Osteoblast (primary cell): ENCODE measurements around the gene WDFY1. TPM values are rescaled to one million over a fixed set of nuclear protein-coding genes. Genes with fewer than 3 reads are reported as not detected.

Source experiments
- DNase-seq: peaks from one replicate; pipeline ENCODE4 v3.0.0; 2011; ENCODE audit warnings: low spot score, mixed read lengths; ENCODE audit not compliant: insufficient read length; ENCODE audit errors: missing footprints
- H2AFZ ChIP-seq: 2 replicates; pipeline ENCODE4 v1.6.0; 2011; ENCODE audit warnings: mild to moderate bottlenecking, low read length
- H3K27ac ChIP-seq: 2 replicates; pipeline ENCODE4 v1.5.1; 2011; ENCODE audit warnings: mild to moderate bottlenecking, low read depth, low read length, moderate library complexity
- H3K27me3 ChIP-seq: 2 replicates; pipeline ENCODE4 v1.6.0; 2012; ENCODE audit warnings: mild to moderate bottlenecking, control low read depth, inconsistent platforms, low read length, moderate library complexity; ENCODE audit not compliant: insufficient read depth
- H3K36me3 ChIP-seq: 2 replicates; pipeline ENCODE4 v1.5.1; 2011; ENCODE audit warnings: mild to moderate bottlenecking, low read length, control low read depth, moderate library complexity; ENCODE audit not compliant: insufficient read depth
- H3K4me1 ChIP-seq: 2 replicates; pipeline ENCODE4 v1.5.1; 2011; ENCODE audit warnings: mild to moderate bottlenecking, low read length, control low read depth, moderate library complexity; ENCODE audit not compliant: insufficient read depth
- H3K4me2 ChIP-seq: 2 replicates; pipeline ENCODE4 v1.6.0; 2011; ENCODE audit warnings: mild to moderate bottlenecking, low read length; ENCODE audit not compliant: insufficient read depth
- H3K4me3 ChIP-seq: fragments of 200-600 bp; sonication (generic); 3 replicates; pipeline ENCODE4 v1.5.1; 2012; ENCODE audit warnings: mild to moderate bottlenecking, low read length, inconsistent platforms; ENCODE audit not compliant: insufficient read depth
- H3K79me2 ChIP-seq: 2 replicates; pipeline ENCODE4 v1.6.0; 2012; ENCODE audit warnings: mild to moderate bottlenecking, low read length, control low read depth, inconsistent platforms; ENCODE audit not compliant: insufficient read depth
- H3K9me3 ChIP-seq: 2 replicates; pipeline ENCODE4 v1.5.1; 2011; ENCODE audit warnings: low read depth, low read length, control low read depth
- H4K20me1 ChIP-seq: 2 replicates; pipeline ENCODE4 v1.6.0; 2012; ENCODE audit warnings: mild to moderate bottlenecking, low read length, control low read depth; ENCODE audit not compliant: insufficient read depth
- CTCF ChIP-seq: IDR thresholded peaks from 2 replicates; pipeline ENCODE4 v1.5.1; 2011; ENCODE audit warnings: mild to moderate bottlenecking, low read depth, low read length, moderate library complexity; ENCODE audit errors: extremely low read depth
- total RNA-seq: library from RNA; depleted of rRNA; stranded (reverse); fragments of >200 nt; gene quantifications from 2 replicates; pipeline ENCODE4 v1.2.3, GENCODE V29; 2012

WDFY1 gene
- total RNA-seq, 1 donor, result 74.6 TPM

GRCh38 chr2:223894968-223895367, 50.2 kb downstream of the WDFY1 start:
- Histone ChIP-seq H3K36me3 (peaks cover 55% of the 10 kb centered on the region), H3K27me3 (no peaks in the 10 kb centered on the region), H3K4me2 (no peak overlapping the region), H3K4me3 (no peak overlapping the region), H3K27ac (no peak overlapping the region), H4K20me1 (no peaks in the 10 kb centered on the region), H3K9me3 (no peaks in the 10 kb centered on the region), H3K79me2 (peaks cover 19% of the 10 kb centered on the region), H3K4me1 (peaks cover 6% of the 10 kb centered on the region), H2AFZ (no peak overlapping the region)
- TF ChIP-seq CTCF, result no peak
- DNase-seq, result no peak

- Histone ChIP-seq H2AFZ (no peak overlapping the region), H3K9me3 (no peaks in the 10 kb centered on the region), H3K4me3 (no peak overlapping the region), H4K20me1 (no peaks in the 10 kb centered on the region), H3K4me1 (peaks cover 6% of the 10 kb centered on the region), H3K79me2 (peaks cover 21% of the 10 kb centered on the region), H3K4me2 (no peak overlapping the region), H3K27ac (no peak overlapping the region), H3K27me3 (no peaks in the 10 kb centered on the region), H3K36me3 (peaks cover 53% of the 10 kb centered on the region)
- no peak for TF ChIP-seq CTCF
- no peak for DNase-seq
Measured at GRCh38 chr2:223894009-223894408, 51.1 kb downstream of the WDFY1 start.

- Histone ChIP-seq H4K20me1 (no peaks in the 10 kb centered on the region), H3K27ac (no peak overlapping the region), H3K27me3 (no peaks in the 10 kb centered on the region), H3K79me2 (peaks cover 23% of the 10 kb centered on the region), H3K4me3 (no peak overlapping the region), H3K4me1 (peaks cover 14% of the 10 kb centered on the region), H2AFZ (no peak overlapping the region), H3K9me3 (no peaks in the 10 kb centered on the region), H3K4me2 (no peak overlapping the region), H3K36me3 (peaks cover 52% of the 10 kb centered on the region)
- no peak for TF ChIP-seq CTCF
- no peak for DNase-seq
Measured at GRCh38 chr2:223890721-223891120, 54.4 kb downstream of the WDFY1 start.

- no peak for TF ChIP-seq CTCF
- no peak for DNase-seq
Measured at GRCh38 chr2:223889229-223889628, 55.9 kb downstream of the WDFY1 start.

More at GRCh38 chr2:223889229-223889628, 55.9 kb downstream of the WDFY1 start:
- H4K20me1 ChIP-seq, result no peaks in the 10 kb centered on the region
- H3K27ac ChIP-seq, result no peak overlapping the region
- H3K36me3 ChIP-seq, result peaks cover 54% of the 10 kb centered on the region
- H3K4me2 ChIP-seq, result no peak overlapping the region
- H3K9me3 ChIP-seq, result no peaks in the 10 kb centered on the region
- no peak overlapping the region for H3K4me3 ChIP-seq
- H3K4me1 ChIP-seq, result peaks cover 23% of the 10 kb centered on the region
- H2AFZ ChIP-seq, result no peak overlapping the region
- H3K79me2 ChIP-seq, result peaks cover 25% of the 10 kb centered on the region
- H3K27me3 ChIP-seq, result no peaks in the 10 kb centered on the region
